GM21367 (cell line): ENCODE results near the gene INPP5D.
"Not testable (repeated sequence)": the region's sequence is repeated elsewhere in the genome, so short reads cannot be mapped to it uniquely, and the experiment has no call there.

Experiments
- ATAC-seq: cut with Tn5 transposase; IDR thresholded peaks from one replicate; pipeline ENCODE4 v1.9.1; 2021; ENCODE audit not compliant: unreplicated experiment

Gene INPP5D

GRCh38 chr2:233165895-233166661, 105.9 kb downstream of the INPP5D start:
- ATAC-seq = no peak

GRCh38 chr2:233168445-233168844, 108.3 kb downstream of the INPP5D start:
- ATAC-seq = no peak

GRCh38 chr2:233168919-233169318, 108.8 kb downstream of the INPP5D start:
- no peak for ATAC-seq

GRCh38 chr2:233171344-233171743, 111.2 kb downstream of the INPP5D start:
- ATAC-seq = no peak

GRCh38 chr2:233173115-233173514, 113.0 kb downstream of the INPP5D start:
- ATAC-seq = no peak

GRCh38 chr2:233174137-233174536, 114.0 kb downstream of the INPP5D start:
- ATAC-seq = no peak

- no peak for ATAC-seq
Observed at GRCh38 chr2:233178994-233179847, 119.1 kb downstream of the INPP5D start.

- ATAC-seq = no peak
Observed at GRCh38 chr2:233179848-233180366, 119.8 kb downstream of the INPP5D start.

GRCh38 chr2:233183869-233184418, 123.8 kb downstream of the INPP5D start:
- ATAC-seq = no peak

- ATAC-seq = no peak
Observed at GRCh38 chr2:233184669-233185068, 124.5 kb downstream of the INPP5D start.

GRCh38 chr2:233185330-233185729, 125.2 kb downstream of the INPP5D start:
- ATAC-seq = no peak

GRCh38 chr2:233185963-233186362, 125.8 kb downstream of the INPP5D start:
- ATAC-seq = no peak

- no peak for ATAC-seq
Observed at GRCh38 chr2:233186851-233187250, 126.7 kb downstream of the INPP5D start.

- ATAC-seq = no peak
Observed at GRCh38 chr2:233189025-233189424, 128.9 kb downstream of the INPP5D start.

- not testable (repeated sequence) for ATAC-seq
Observed at GRCh38 chr2:233191016-233191415, 130.9 kb downstream of the INPP5D start.

- ATAC-seq = no peak
Observed at GRCh38 chr2:233193738-233194137, 133.6 kb downstream of the INPP5D start.

GRCh38 chr2:233195027-233195426, 134.9 kb downstream of the INPP5D start:
- no peak for ATAC-seq

GRCh38 chr2:233197022-233197421, 136.9 kb downstream of the INPP5D start:
- ATAC-seq = no peak

- ATAC-seq = no peak
Observed at GRCh38 chr2:233198026-233198425, 137.9 kb downstream of the INPP5D start.

GRCh38 chr2:233199870-233200269, 139.7 kb downstream of the INPP5D start:
- no peak for ATAC-seq

- ATAC-seq = not testable (repeated sequence)
Observed at GRCh38 chr2:233200790-233201189, 140.6 kb downstream of the INPP5D start.
